Loucy (cell line): ENCODE measurements around the gene RBP5.

Experiments
- H2AFZ ChIP-seq: fragments of 200-600 bp; sonication (generic); 2 replicates; pipeline ENCODE4 v1.6.0; 2016; ENCODE audit warnings: antibody characterized with exemption, mild to moderate bottlenecking, low read length, moderate library complexity
- H3F3A ChIP-seq: fragments of 200-600 bp; 2 replicates; pipeline ENCODE4 v1.6.0; 2016; ENCODE audit warnings: antibody characterized with exemption, low read depth, mild to moderate bottlenecking
- H3K27me3 ChIP-seq: fragments of 200-600 bp; sonication (generic); 2 replicates; pipeline ENCODE4 v1.6.1; 2014; ENCODE audit warnings: low read length, mild to moderate bottlenecking; ENCODE audit not compliant: insufficient read depth, poor library complexity, severe bottlenecking
- H3K36me3 ChIP-seq: fragments of 200-600 bp; sonication (generic); 2 replicates; pipeline ENCODE4 v1.6.1; 2016; ENCODE audit warnings: low read length; ENCODE audit not compliant: insufficient read depth
- H3K4me1 ChIP-seq: fragments of 200-600 bp; sonication (generic); 2 replicates; pipeline ENCODE4 v1.5.1; 2014; ENCODE audit warnings: low read length, mild to moderate bottlenecking; ENCODE audit not compliant: insufficient read depth, poor library complexity, severe bottlenecking
- H3K4me2 ChIP-seq: fragments of 200-600 bp; sonication (generic); 2 replicates; pipeline ENCODE4 v1.6.0; 2014; ENCODE audit warnings: antibody characterized with exemption, low read length, low read depth, mild to moderate bottlenecking; ENCODE audit not compliant: poor library complexity, severe bottlenecking
- H3K4me3 ChIP-seq: fragments of 200-600 bp; sonication (generic); 2 replicates; pipeline ENCODE4 v1.5.1; 2014; ENCODE audit warnings: low read length, mild to moderate bottlenecking, mixed read lengths; ENCODE audit not compliant: poor library complexity, severe bottlenecking
- H3K79me2 ChIP-seq: fragments of 200-600 bp; sonication (generic); 2 replicates; pipeline ENCODE4 v1.6.1; 2014; ENCODE audit warnings: low read length; ENCODE audit not compliant: insufficient read depth
- H3K9ac ChIP-seq: fragments of 200-600 bp; sonication (generic); 2 replicates; pipeline ENCODE4 v1.6.0; 2014; ENCODE audit warnings: mild to moderate bottlenecking, low read depth, low read length, moderate library complexity; ENCODE audit not compliant: poor library complexity, severe bottlenecking
- H3K9me2 ChIP-seq: fragments of 200-600 bp; sonication (generic); replicated peaks from 2 replicates; pipeline ENCODE4 v1.6.1; 2016; ENCODE audit warnings: low read depth, low read length, mixed read lengths
- H3K9me3 ChIP-seq: fragments of 200-600 bp; sonication (generic); 2 replicates; pipeline ENCODE4 v1.6.1; 2014; ENCODE audit warnings: mild to moderate bottlenecking, antibody characterized with exemption, low read length, low read depth; ENCODE audit not compliant: insufficient read depth
- H4K20me1 ChIP-seq: fragments of 200-600 bp; sonication (generic); 2 replicates; pipeline ENCODE4 v1.6.0; 2014; ENCODE audit warnings: antibody characterized with exemption, low read length, mild to moderate bottlenecking; ENCODE audit not compliant: insufficient read depth, poor library complexity, severe bottlenecking
- CTCF ChIP-seq: fragments of 200-600 bp; sonication (generic); conservative IDR thresholded peaks from 2 replicates; pipeline ENCODE4 v1.5.1; 2014; ENCODE audit warnings: mild to moderate bottlenecking, antibody characterized with exemption, low read length
- EZH2phosphoT487 ChIP-seq: fragments of 200-600 bp; IDR thresholded peaks from 2 replicates; pipeline ENCODE4 v1.6.1; 2018; ENCODE audit warnings: antibody characterized with exemption, mild to moderate bottlenecking, moderate library complexity, borderline replicate concordance

RBP5 gene

GRCh38 chr12:7128681-7129286 lies at the start of gene RBP5:
TSS of gene RBP5 (minus strand) at chr12:7128889. CDS start at chr12:7128775, 114 bp downstream.
- Histone ChIP-seq H4K20me1 (no peaks in the 10 kb centered on the region), H3K4me3 (peak within 1 kb of the TSS; percentile 99), H3K9ac (peak within 1 kb of the TSS; percentile 81), H3K4me1 (peaks cover 36% of the 10 kb centered on the region), H3K27me3 (no peaks in the 10 kb centered on the region), H3K36me3 (peaks cover 11% of the 10 kb centered on the region; the same call in 1 of the 2 replicates), H3K79me2 (peaks cover 38% of the 10 kb centered on the region), H3K9me2 (no peaks in the 10 kb centered on the region), H3F3A (peaks cover 2% of the 10 kb centered on the region; the same call in 1 of the 2 replicates), H3K4me2 (peak within 1 kb of the TSS; percentile 99), H3K9me3 (no peaks in the 10 kb centered on the region), H2AFZ (peak within 1 kb of the TSS; percentile 82)
- TF ChIP-seq CTCF (no peak), EZH2phosphoT487 (no peak)

GRCh38 chr12:7178481-7178880 lies 49.8 kb upstream of the RBP5 start:
- H3K36me3 ChIP-seq: no peaks in the 10 kb centered on the region
- H3K9me3 ChIP-seq: no peaks in the 10 kb centered on the region
- H2AFZ ChIP-seq: no peak overlapping the region
- H3K4me1 ChIP-seq: no peaks in the 10 kb centered on the region
- no peak overlapping the region for H3K4me2 ChIP-seq
- TF ChIP-seq EZH2phosphoT487 (no peak), CTCF (no peak)
- no peaks in the 10 kb centered on the region for H3K79me2 ChIP-seq
- H3K4me3 ChIP-seq: no peak overlapping the region
- H3K9ac ChIP-seq: no peak overlapping the region
- no peaks in the 10 kb centered on the region for H3K27me3 ChIP-seq
- H3K9me2 ChIP-seq: no peaks in the 10 kb centered on the region
- no peaks in the 10 kb centered on the region for H3F3A ChIP-seq
- H4K20me1 ChIP-seq: no peaks in the 10 kb centered on the region

GRCh38 chr12:7176595-7176994 lies 47.9 kb upstream of the RBP5 start:
- Histone ChIP-seq H2AFZ (no peak overlapping the region), H3F3A (no peaks in the 10 kb centered on the region), H3K4me1 (no peaks in the 10 kb centered on the region), H4K20me1 (no peaks in the 10 kb centered on the region), H3K27me3 (no peaks in the 10 kb centered on the region), H3K9me2 (no peaks in the 10 kb centered on the region), H3K79me2 (no peaks in the 10 kb centered on the region), H3K36me3 (no peaks in the 10 kb centered on the region), H3K9ac (no peak overlapping the region), H3K4me3 (no peak overlapping the region), H3K4me2 (no peak overlapping the region), H3K9me3 (peaks cover 4% of the 10 kb centered on the region; the same call in 1 of the 2 replicates)
- TF ChIP-seq EZH2phosphoT487: no peak
- no peak for TF ChIP-seq CTCF
